Measurements from ENCODE around the gene EXOC7. TPM values are rescaled to one million over a fixed set of nuclear protein-coding genes. Genes with fewer than 3 reads are reported as not detected.
A peak's percentile ranks its signal among the peaks of the same experiment; 100 is the strongest.
"Not testable (repeated sequence)": the region's sequence is repeated elsewhere in the genome, so short reads cannot be mapped to it uniquely, and the experiment has no call there.

EXOC7 gene
- total and polyA plus RNA-seq, 3 experiments from 2014 or later: 69.3 to 109 (median 105) TPM

GRCh38 chr17:76080768-76081287, 22.8 kb downstream of the EXOC7 start:
- H3K27me3 Mint-ChIP-seq: peaks cover 19 to 20% of the 10 kb centered on the region in 2 donors
- no peak overlapping the region for H3K4me3 ChIP-seq (ENCODE audit: low read length)
- no peak for DNase-seq
- peaks cover 18% of the 10 kb centered on the region for H3K36me3 ChIP-seq (ENCODE audit: insufficient read depth, low read length)
- H3K9me3 ChIP-seq (ENCODE audit: low read length): no peaks in the 10 kb centered on the region
- H3K27ac ChIP-seq (ENCODE audit: low read depth, low read length): no peak overlapping the region
- H3K36me3 Mint-ChIP-seq: peaks cover 0 to 30% (median 5%) of the 10 kb centered on the region in 3 donors
- CTCF ChIA-PET: interaction anchor here (0.9 kb wide), 1 partner anchor 67 kb away, joined by 3 read pairs; no protein-coding TSS in a partner anchor
- H3K27me3 ChIP-seq (ENCODE audit: insufficient read depth, low read length, poor library complexity, severe bottlenecking): peaks cover 14% of the 10 kb centered on the region
- POLR2A ChIA-PET: interaction anchor here (0.5 to 0.9 kb wide), 3 partner anchors 9 to 14 kb away, joined by 4 read pairs; no protein-coding TSS in a partner anchor
- H3K27ac Mint-ChIP-seq: peak overlapping the region in 2 of 8 donors; percentile 11 to 54
- H3K4me3 Mint-ChIP-seq: peak overlapping the region in 1 of 7 donors; percentile 32
- peaks cover 32% of the 10 kb centered on the region for H3K4me1 ChIP-seq (ENCODE audit: insufficient read depth, low read length)
- peaks cover 13 to 47% (median 19%) of the 10 kb centered on the region in 3 donors for H3K4me1 Mint-ChIP-seq
- H3K9me3 Mint-ChIP-seq: no peaks in the 10 kb centered on the region

GRCh38 chr17:76079956-76080767, 23.4 kb downstream of the EXOC7 start:
- ChIA-PET CTCF (interaction anchor here (0.8 to 1.2 kb wide), 5 partner anchors 11 to 80 kb away, joined by 3 to 4 read pairs (median 3); no protein-coding TSS in a partner anchor), POLR2A (interaction anchor here (0.5 to 0.9 kb wide), 4 partner anchors 11 to 413 kb away, joined by 4 to 5 read pairs (median 4); no protein-coding TSS in a partner anchor)
- H3K36me3 Mint-ChIP-seq: peaks cover 0 to 23% (median 5%) of the 10 kb centered on the region in 3 donors
- H3K4me3 Mint-ChIP-seq: peak overlapping the region in 1 of 7 donors; percentile 8
- peaks cover 18 to 53% (median 25%) of the 10 kb centered on the region in 3 donors for H3K4me1 Mint-ChIP-seq
- H3K27ac Mint-ChIP-seq: peak overlapping the region in 2 of 8 donors; percentile 54 to 68
- Histone ChIP-seq H3K4me3 (ENCODE audit: low read length) (no peak overlapping the region), H3K27ac (ENCODE audit: low read depth, low read length) (no peak overlapping the region), H3K36me3 (ENCODE audit: insufficient read depth, low read length) (peaks cover 15% of the 10 kb centered on the region), H3K9me3 (ENCODE audit: low read length) (no peaks in the 10 kb centered on the region), H3K27me3 (ENCODE audit: insufficient read depth, low read length, poor library complexity, severe bottlenecking) (peaks cover 20% of the 10 kb centered on the region), H3K4me1 (ENCODE audit: insufficient read depth, low read length) (peaks cover 38% of the 10 kb centered on the region)
- H3K9me3 Mint-ChIP-seq: no peaks in the 10 kb centered on the region
- no peak for DNase-seq
- peaks cover 25 to 26% of the 10 kb centered on the region in 2 donors for H3K27me3 Mint-ChIP-seq

- Mint-ChIP-seq H3K27me3 (peaks cover 30 to 31% of the 10 kb centered on the region in 2 donors), H3K27ac (no peak overlapping the region), H3K4me1 (peaks cover 23 to 60% (median 28%) of the 10 kb centered on the region in 3 donors), H3K9me3 (no peaks in the 10 kb centered on the region), H3K4me3 (no peak overlapping the region), H3K36me3 (peaks cover 0 to 17% (median 3%) of the 10 kb centered on the region in 3 donors)
- H3K27ac ChIP-seq (ENCODE audit: low read depth, low read length): no peak overlapping the region
- no peaks in the 10 kb centered on the region for H3K9me3 ChIP-seq (ENCODE audit: low read length)
- no peak overlapping the region for H3K4me3 ChIP-seq (ENCODE audit: low read length)
- ChIA-PET CTCF (interaction anchor here (0.8 to 1.2 kb wide), 4 partner anchors 12 to 79 kb away, joined by 3 to 4 read pairs (median 3); no protein-coding TSS in a partner anchor), POLR2A (no interaction called here)
- no peak for DNase-seq
- peaks cover 9% of the 10 kb centered on the region for H3K36me3 ChIP-seq (ENCODE audit: insufficient read depth, low read length)
- H3K4me1 ChIP-seq (ENCODE audit: insufficient read depth, low read length): peaks cover 43% of the 10 kb centered on the region
- H3K27me3 ChIP-seq (ENCODE audit: insufficient read depth, low read length, poor library complexity, severe bottlenecking): peaks cover 26% of the 10 kb centered on the region
These were observed 24.0 kb downstream of the EXOC7 start for GRCh38 chr17:76079535-76079955.

- no peak within 1 kb of the TSS for H3K27ac ChIP-seq (ENCODE audit: low read depth, low read length)
- H3K4me1 ChIP-seq (ENCODE audit: insufficient read depth, low read length): peaks cover 48% of the 10 kb centered on the region
- no peak within 1 kb of the TSS for H3K4me3 ChIP-seq (ENCODE audit: low read length)
- CTCF ChIA-PET: interaction anchor here (0.8 to 1.2 kb wide), 3 partner anchors 12 to 26 kb away, joined by 3 to 4 read pairs (median 3); no protein-coding TSS in a partner anchor
- H3K36me3 ChIP-seq (ENCODE audit: insufficient read depth, low read length): peaks cover 4% of the 10 kb centered on the region
- Mint-ChIP-seq H3K27me3 (peaks cover 30 to 33% of the 10 kb centered on the region in 2 donors), H3K4me3 (peak within 1 kb of the TSS in 4 of 7 donors; percentile 8 to 56 (median 44)), H3K27ac (peak within 1 kb of the TSS in 3 of 8 donors; percentile 3 to 66 (median 47)), H3K4me1 (peaks cover 23 to 61% (median 27%) of the 10 kb centered on the region in 3 donors), H3K36me3 (peaks cover 0 to 11% (median 0%) of the 10 kb centered on the region in 3 donors), H3K9me3 (no peaks in the 10 kb centered on the region)
- POLR2A ChIA-PET: no interaction called here
- H3K27me3 ChIP-seq (ENCODE audit: insufficient read depth, low read length, poor library complexity, severe bottlenecking): peaks cover 26% of the 10 kb centered on the region
- no peak for DNase-seq
- no peaks in the 10 kb centered on the region for H3K9me3 ChIP-seq (ENCODE audit: low read length)
These were observed 24.6 kb downstream of the EXOC7 start, which contains the start of gene ZACN for GRCh38 chr17:76078860-76079534. ZACN (plus strand) TSS chr17:76079182; CDS start chr17:76079265, 83 bp downstream.

GRCh38 chr17:76078370-76078769, 25.2 kb downstream of the EXOC7 start:
- H3K27me3 Mint-ChIP-seq: peaks cover 30 to 37% of the 10 kb centered on the region in 2 donors
- peaks cover 48% of the 10 kb centered on the region for H3K4me1 ChIP-seq (ENCODE audit: insufficient read depth, low read length)
- not testable (repeated sequence) for H3K27ac Mint-ChIP-seq; H3K36me3 Mint-ChIP-seq; H3K36me3 ChIP-seq (ENCODE audit: insufficient read depth, low read length); H3K4me3 ChIP-seq (ENCODE audit: low read length); H3K9me3 Mint-ChIP-seq; DNase-seq; H3K27ac ChIP-seq (ENCODE audit: low read depth, low read length); H3K9me3 ChIP-seq (ENCODE audit: low read length)
- peaks cover 31% of the 10 kb centered on the region for H3K27me3 ChIP-seq (ENCODE audit: insufficient read depth, low read length, poor library complexity, severe bottlenecking)
- POLR2A ChIA-PET: interaction anchor here (0.7 to 1.4 kb wide), 3 partner anchors 8 to 15 kb away, joined by 3 to 8 read pairs (median 4); no protein-coding TSS in a partner anchor
- CTCF ChIA-PET: interaction anchor here (1.3 kb wide), 1 partner anchor 63 kb away, joined by 3 read pairs; no protein-coding TSS in a partner anchor
- peak overlapping the region in 3 of 7 donors; percentile 6 to 56 (median 31) for H3K4me3 Mint-ChIP-seq
- H3K4me1 Mint-ChIP-seq: peaks cover 23 to 65% (median 27%) of the 10 kb centered on the region in 3 donors

- Histone ChIP-seq H3K36me3 (ENCODE audit: insufficient read depth, low read length) (no peaks in the 10 kb centered on the region), H3K27me3 (ENCODE audit: insufficient read depth, low read length, poor library complexity, severe bottlenecking) (peaks cover 32% of the 10 kb centered on the region), H3K4me1 (ENCODE audit: insufficient read depth, low read length) (peaks cover 51% of the 10 kb centered on the region), H3K4me3 (ENCODE audit: low read length) (no peak overlapping the region), H3K27ac (ENCODE audit: low read depth, low read length) (no peak overlapping the region), H3K9me3 (ENCODE audit: low read length) (no peaks in the 10 kb centered on the region)
- Mint-ChIP-seq H3K4me3 (peak overlapping the region in 1 of 7 donors; percentile 82), H3K4me1 (peaks cover 23 to 69% (median 27%) of the 10 kb centered on the region in 3 donors), H3K9me3 (no peaks in the 10 kb centered on the region), H3K27ac (peak overlapping the region in 5 of 8 donors; percentile 17 to 70 (median 36)), H3K36me3 (peaks cover 0 to 4% (median 0%) of the 10 kb centered on the region in 3 donors), H3K27me3 (peaks cover 30 to 37% of the 10 kb centered on the region in 2 donors)
- POLR2A ChIA-PET: interaction anchor here (0.7 to 1.4 kb wide), 3 partner anchors 9 to 15 kb away, joined by 3 to 8 read pairs (median 4); no protein-coding TSS in a partner anchor
- CTCF ChIA-PET: interaction anchor here (0.9 to 1.3 kb wide), 2 partner anchors 63 to 64 kb away, joined by 3 to 4 read pairs; no protein-coding TSS in a partner anchor
- no peak for DNase-seq
These were observed 25.9 kb downstream of the EXOC7 start for GRCh38 chr17:76077584-76078110.

Data from CD8-positive, alpha-beta memory T cell (primary cell).